HEK293 (cell line): ENCODE results near the gene G3BP1.

Experiments used
- ATF2 ChIP-seq: fragments of 450-650 bp; formaldehyde crosslinking; IDR thresholded peaks from 2 replicates; pipeline ENCODE4 v1.5.1; 2016; ENCODE audit warnings: missing biosample characterization, missing genetic modification characterization, low read depth
- KLF16 ChIP-seq: fragments of 450-650 bp; formaldehyde crosslinking; IDR thresholded peaks from 2 replicates; pipeline ENCODE4 v1.5.1; 2017; ENCODE audit warnings: missing biosample characterization, missing genetic modification characterization
- SP2 ChIP-seq: fragments of 450-650 bp; formaldehyde crosslinking; IDR thresholded peaks from 2 replicates; pipeline ENCODE4 v1.5.1; 2016; ENCODE audit warnings: missing biosample characterization, missing genetic modification characterization
- YY1 ChIP-seq: fragments of 450-650 bp; formaldehyde crosslinking; IDR thresholded peaks from 2 replicates; pipeline ENCODE4 v1.5.1; 2018; ENCODE audit warnings: missing biosample characterization, missing genetic modification characterization

GRCh38 chr5:151766975-151767374, 4.8 kb upstream of the G3BP1 start:
- no peak for TF ChIP-seq ATF2 (tag by site-specific recombination)
- no peak for TF ChIP-seq YY1 (tag by site-specific recombination)
- TF ChIP-seq KLF16 (tag by site-specific recombination) = no peak
- no peak for TF ChIP-seq SP2 (tag by site-specific recombination)
